HG03354 (cell line): ENCODE measurements around the gene POFUT1.
"Not testable (repeated sequence)": the region's sequence is repeated elsewhere in the genome, so short reads cannot be mapped to it uniquely, and the experiment has no call there.

Source experiments
- ATAC-seq: cut with Tn5 transposase; IDR thresholded peaks from one replicate; pipeline ENCODE4 v1.9.1; 2021; ENCODE audit warnings: mild to moderate bottlenecking; ENCODE audit not compliant: unreplicated experiment, poor library complexity, severe bottlenecking

POFUT1 gene

DNA sequence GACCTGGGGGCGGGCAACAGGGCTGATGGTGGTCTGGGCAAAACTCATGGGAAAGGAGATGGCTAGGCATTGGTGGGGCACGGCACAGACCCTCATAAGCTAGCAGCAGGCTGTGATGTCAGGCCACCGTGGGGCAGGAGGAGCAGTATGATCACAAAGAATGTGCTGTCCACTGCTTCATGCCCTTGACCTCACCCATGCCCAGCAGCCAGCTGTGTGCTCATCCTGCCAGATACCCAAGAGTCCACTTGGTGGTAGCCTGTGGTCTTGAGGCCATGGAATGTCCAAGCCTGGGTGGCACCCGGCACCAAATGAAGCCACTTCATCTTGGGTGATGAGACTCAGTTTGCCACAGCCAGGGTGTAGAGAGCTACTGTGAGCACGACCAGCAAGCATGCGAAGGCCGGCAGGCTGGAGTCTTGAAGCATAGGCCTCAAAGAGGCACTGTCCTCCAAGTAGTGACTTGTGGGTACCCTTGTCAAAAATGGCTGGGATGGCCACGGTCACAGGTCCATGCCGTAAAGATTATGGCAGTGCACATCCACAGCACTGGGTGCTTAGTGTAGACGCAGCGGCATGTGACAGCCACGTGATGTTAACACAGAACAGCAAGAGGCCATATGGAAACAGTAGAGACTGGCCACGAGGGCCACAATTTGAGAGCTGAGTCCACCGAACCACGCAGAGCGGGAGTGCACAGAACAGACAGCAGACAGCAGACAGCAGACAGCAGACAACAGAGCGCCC, 19.1 kb upstream of the POFUT1 start:
- no peak for ATAC-seq

DNA sequence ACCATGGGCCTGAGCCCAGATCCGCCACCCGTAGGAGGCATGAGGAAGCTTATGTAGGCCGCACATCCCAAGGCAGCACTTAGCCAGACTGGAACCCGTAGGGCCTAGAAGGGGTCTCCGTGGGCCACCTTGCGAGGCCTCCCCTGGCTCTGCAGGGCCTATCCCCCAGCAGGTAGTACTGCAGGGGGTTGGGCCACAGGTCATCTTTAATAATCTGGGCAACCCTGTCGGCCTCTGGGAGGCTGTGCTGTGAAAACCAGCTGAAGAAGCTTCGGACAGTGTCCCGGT, 18.6 kb upstream of the POFUT1 start:
- ATAC-seq = no peak

DNA sequence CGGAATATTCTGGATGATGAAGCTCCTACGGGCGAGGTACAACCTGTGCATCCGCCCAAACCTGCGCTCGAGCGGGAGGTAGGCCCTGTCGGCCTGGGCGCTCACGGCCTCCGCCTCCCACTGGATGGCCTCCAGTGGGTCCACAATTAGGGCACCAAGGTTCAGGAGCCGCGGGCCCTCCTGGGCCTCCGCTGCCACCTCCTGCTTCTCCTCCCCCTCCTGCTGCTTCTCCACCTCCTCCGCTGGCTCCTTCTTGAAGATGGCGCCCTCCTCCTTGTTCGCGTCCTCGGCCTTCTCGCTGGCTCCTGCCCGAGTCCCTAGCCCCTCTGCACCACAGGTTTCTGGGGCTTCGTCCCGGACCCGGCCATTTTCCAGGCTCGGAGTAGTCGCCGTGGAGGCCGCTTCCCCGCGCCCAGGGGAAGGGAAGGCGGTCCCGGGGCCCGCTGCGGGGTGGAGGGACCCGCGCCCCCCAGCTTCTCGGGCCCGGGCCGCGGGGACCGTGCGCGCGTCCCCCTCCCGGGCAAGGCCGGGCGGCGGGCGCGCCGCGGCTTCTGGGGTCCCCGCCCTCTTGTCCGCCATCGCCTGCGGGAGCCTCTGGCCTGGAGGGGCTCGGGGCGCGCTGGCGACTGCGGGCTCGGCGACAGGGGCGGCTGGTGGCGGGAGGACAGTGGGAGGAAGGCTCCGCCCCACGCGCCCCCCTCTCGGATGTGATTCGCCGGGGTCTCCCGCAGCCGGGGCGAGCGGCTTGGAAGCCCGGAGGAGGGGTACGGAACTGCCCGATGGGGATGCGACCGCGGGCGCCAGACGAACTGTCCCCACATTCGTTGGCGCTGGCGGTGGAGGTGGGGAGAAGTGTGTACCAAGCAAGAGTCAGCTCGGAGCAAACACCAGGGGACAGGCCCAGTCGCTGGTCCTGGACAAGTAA, 17.7 kb upstream of the POFUT1 start:
- ATAC-seq = no peak

DNA sequence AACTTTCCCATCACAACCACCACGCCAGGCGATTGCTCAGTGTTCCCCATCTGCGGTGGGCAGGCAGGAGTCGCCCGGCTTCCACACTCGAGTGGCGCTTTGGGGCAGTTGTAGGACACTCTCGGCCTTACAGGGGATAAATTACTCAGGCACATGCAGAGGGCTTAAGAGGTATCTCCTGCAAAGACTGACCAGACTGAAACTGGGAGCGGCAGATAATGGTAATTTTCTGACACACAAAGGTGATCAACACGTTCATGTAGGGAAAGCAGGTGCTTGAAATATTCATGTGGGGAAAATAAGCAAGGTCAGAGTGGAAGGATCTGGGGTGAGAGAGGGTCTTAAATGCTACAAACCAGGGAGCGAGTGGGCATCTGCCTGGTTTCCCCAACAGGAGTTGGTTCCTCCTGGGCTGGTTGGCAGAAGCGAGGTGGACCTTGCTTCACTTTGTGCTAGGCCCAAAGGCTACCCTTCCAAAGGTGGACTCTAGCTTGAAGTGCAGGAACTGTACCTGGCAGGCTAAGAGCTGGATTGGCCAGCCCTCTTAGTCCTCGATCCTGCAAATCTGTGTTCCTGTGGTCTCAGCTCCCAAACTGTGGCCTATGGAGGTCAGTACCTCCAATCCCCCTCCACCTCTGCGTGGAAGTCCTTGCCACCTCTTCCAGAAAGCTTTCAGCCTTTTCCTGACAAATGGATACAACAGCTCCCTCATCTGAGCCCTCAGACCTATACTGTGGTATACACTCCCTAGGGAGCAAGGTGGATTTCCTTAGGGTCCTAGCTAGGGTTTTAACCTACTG, 16.9 kb upstream of the POFUT1 start:
- no peak for ATAC-seq

DNA sequence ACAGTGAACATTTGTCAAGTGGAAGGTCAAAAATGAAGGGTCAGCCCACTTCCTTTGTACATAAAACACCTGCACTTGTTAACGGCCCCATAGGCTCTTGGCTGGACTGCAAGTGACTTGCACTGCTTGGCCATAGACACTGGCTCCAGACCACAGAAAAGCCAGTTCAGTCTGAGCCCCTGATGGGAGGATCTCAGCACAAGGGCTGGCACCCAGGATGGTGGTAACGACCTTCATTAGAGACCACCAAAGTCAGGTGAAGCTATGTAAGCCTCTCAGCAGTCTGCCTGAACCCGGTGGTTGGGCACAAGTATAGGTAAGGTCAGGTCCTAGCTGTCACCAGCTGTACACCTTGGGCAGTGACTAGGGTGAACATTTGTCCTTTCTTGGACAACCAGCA, 16.3 kb upstream of the POFUT1 start:
- ATAC-seq = no peak

DNA sequence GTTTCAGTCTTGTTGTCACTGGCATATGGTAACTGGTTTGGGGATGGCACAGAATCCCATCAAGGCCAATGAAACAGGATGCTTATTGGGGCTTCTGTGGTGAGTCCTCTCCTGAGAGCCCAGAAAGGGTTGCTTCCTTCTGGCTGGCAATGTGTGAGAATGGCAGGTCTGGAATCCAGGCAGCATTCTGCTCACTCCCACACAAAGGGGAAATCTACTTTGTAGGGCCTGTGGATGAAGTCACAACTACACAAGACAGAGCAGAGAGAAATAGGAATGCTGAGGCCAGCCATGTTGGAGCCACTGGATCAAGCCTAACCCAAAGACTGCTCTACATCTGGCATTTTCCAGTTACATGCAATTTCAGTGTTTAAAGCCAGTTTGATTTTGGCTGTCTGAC, 15.8 kb upstream of the POFUT1 start:
- ATAC-seq = no peak

DNA sequence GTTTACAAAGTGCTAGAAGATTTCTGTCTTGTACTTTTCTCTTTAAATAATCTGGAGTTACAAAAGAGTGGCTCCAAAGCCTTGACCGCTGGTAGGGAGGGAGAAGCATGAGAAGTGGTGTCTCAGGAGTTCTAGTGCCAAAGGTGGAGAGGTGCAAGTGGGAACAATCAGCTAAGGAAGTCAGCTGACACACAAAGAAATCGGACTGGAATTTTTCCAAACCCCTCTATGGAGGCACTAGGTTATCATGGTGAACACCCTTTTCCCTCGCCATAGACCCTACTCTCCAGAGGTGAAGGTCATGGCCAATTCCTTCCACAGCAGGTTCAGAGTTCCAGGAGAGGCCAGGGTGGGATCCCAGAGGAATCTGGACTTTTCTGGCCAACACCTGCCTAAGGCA, 15.0 kb upstream of the POFUT1 start:
- no peak for ATAC-seq

DNA sequence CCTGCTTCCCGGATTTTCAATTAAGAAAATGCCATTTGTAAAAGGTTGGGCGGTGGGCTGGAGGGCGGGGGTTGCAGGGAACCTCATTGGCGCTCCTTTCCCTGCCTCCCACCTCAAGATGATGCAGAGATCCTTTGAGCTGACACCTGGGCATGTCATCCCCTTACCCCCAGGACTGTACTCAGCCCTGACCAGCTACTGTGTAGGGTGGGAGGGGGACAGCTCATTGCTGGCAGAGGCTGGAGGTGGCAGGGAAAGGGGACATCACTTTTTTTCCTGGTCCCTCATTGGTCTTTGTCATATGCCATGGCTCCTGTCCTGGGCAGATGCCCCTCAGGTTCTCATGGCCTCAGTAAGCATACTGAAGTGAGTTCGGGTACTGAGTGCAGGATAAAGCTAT, 14.3 kb upstream of the POFUT1 start:
- ATAC-seq = not testable (repeated sequence)

DNA sequence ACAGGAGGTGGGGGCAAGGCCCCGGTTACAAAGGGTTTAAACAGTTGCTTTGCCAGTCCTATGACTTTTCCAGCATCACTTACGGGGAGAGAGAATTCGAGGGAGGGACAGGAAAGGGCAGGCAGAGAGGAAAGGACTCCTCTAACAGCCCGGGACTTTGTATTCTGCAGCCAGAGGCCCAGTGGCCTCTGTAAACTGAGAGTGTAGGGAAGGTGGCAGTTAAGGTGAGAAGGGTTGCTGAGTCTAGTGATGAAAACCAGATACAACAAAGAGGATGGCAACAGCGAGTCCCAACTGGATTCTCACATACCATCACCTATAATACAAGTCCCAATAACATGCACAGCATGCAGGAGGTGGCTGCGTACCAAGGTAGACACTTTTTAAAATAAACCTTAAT, 13.7 kb upstream of the POFUT1 start:
- ATAC-seq = no peak

DNA sequence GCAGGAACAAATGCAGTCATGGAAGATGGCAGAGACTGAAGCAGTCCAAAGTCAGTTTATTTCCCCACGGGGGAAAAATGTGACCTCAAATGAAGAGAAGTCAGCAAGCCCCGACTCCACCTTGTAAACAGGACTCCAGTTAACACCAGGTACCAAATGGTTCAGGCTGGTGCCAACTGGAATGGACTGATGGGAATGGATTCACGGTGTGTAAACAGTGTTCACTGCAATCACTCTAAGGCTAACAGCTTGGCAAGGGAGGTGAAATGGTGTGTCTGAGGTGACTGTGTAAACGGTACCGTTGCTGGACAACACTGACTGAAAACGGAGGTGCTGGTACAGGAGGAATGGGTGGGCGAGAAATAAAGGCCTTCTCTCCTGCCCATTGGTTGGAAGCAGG, 12.1 kb upstream of the POFUT1 start:
- ATAC-seq = no peak

DNA sequence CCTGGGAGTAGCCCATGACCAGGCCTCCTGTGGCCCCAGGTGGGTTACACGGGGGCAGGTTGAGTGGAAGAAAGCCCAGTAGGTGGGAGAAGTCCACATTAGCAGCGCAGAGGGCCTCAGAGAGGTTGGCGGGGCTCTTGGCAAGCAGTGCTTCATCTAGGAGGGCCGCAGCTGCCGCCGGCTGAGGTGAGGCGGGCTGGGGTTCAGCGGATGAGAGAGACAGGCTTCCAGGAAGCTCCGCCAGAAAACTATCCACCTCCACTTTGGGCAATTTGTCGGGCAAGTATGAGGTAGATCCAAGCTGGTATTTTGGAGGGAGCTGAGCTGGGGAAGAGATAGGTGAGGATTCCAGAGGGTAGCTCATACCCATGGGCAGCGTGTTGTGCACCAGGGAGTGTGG, 11.1 kb upstream of the POFUT1 start:
- ATAC-seq = not testable (repeated sequence)

DNA sequence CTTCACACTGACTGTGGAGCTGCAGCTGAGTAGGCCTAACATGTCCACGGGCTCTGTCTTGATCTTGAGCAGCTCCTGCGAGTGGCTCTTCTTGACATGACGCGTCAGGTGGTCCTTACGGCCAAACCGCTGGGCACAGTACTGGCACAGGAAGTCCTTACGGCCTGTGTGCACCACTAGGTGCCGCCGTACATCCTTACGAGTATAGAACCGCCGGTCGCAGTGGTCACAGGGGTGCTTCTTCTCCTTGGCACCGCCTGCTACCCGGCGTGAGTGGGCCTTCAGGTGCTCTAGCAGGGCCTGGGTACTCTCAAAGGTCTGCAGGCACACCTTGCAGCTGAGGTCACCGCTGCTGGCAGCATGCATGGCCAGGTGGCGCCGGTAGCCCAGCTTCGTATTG, 10.5 kb upstream of the POFUT1 start:
- not testable (repeated sequence) for ATAC-seq

DNA sequence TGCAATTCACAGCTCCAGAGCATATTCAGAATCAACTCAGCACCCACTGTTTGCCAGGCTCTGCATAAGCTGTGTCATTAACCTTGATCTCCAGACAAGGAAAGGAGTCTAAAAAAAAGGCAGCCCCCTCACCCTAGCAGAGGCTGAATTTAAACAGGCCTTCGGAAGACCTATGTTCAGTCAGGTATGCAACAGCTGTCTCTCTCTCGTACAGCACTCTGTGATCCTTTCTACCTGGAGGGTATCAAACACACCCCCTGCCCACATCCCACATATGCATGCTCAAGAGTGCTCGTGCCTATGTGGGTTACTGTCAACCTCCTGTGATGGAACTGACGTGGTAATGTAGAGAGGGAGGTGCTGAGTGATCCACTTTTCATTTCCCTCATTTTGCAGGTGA, 8.7 kb upstream of the POFUT1 start:
- ATAC-seq = no peak

DNA sequence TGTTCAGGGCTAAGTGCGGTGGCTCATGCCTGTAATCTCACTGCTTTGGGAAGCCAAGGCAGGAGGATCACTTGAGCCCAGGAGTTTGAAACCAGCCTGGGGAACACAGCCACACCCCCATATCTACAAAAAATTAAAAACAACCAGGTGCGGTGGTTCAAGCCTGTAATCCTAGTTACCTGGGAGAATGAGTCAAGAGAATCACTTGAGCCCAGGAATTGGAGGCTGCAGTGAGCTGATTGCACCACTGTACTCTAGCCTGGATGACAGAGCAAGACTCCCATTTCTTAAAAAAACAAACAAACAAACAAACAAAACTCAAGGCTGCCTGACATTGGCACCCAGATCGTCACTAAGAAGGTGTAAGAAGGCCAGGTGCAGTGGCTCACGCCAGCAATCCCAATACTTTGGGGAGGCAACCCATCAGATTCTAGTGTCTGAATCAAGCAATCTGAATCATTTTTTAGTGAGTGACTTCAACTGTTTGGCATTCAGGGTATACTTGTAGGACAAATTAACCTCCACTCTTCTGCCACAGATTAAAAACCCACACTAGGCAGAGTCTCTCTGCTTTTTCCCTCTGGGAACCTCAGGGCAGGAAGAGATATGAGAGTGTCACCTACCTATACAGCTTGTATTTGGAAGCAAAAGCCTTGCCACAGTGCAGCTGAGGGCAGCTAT, 6.2 kb upstream of the POFUT1 start:
- no peak for ATAC-seq

DNA sequence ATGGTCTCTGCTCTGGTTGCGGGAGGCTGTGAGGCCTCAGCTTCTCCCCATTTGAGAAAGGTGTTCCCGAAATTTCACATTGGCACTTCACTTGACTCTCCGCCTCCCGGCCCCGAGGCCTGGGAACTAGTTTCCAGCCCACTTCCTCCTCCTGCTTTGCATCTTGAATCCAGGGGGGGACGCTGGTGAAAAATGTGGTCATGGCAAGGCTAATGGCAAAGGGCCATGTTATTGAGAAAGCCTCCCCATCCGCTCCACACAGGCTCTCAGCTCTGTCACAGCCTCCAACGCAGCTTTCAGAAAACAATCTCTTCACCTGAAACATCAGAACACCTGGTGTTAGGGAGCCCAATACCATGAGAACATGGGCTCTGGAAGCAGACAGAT, 5.7 kb upstream of the POFUT1 start:
- no peak for ATAC-seq

DNA sequence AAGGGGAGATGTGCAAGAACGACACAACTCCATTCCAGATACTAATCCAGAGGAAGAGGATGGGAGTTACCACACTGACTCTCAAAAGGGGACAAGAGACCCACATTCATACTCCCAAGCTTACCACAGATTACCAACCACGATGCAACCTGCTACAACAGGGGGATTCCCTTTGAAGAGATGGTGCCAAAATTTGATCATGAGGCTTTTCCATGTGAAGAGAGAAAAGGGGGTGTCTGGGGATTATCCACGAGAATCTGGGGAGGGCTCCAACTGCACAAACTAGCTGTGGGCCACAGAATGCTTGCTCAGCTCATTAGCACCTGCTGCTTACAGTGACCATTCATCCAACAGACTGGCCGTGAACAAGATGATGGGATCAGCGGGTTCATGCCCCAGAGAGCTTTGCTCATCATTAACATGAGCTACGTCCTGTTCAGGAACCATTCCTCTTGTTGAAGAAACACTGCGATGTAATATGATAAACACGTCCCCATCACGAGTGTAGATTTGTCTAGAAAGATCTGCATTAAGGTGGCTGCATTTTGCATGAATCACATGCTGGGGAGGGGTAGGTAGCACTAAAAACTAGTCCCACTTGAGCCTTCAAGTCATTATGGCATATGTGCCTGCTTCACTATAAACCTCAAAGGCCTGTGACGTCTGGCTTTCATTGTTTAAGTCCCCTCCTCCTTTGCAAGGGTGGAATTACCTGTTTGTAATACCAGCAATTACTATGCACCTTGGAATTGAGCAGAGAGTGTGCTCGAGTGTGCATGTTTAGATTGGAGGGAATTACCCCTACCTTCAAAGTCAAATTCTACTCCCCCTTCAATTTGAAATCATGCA, 4.1 kb upstream of the POFUT1 start:
- no peak for ATAC-seq

DNA sequence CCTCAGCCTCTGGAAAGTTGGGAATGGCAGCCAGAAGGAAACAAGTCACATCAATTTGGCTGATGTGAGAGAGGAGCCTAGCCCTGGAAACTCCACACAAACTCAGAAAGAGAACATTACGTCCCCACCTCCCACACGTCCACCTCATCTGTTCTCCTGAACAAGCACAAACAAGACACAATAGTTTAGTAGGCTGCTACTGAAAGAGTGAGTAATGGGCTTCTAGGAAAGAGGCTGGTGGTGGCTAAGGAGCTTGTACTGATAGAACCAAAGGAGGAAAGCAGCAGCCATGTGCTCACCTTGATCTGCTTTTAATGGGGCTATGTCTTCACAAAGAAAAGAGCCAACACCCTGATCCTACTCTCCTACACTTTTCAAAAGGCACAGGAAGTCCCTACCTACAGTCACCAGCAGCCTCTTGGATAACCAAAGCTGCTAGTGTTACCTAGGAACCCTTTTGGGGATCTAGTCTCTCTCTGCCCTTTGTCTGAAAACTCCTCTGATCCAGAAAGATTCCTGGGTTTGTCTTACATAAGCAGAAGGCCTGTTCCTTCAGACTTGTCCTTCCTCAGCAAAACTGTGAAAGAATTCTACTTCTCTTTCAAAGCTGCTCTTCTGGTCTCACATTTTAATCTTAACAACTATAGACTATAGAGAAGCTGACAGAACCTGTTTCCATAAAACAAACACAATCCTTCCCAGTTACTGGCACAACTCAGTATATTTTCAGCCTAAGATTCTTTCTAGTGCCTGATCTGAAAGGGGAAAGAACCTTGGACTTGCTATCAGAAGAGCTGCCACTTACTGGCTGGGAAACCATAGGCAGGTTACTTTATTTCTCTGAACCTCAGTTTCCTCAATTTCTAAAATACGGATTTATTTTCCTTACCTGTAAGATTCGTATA, 3.2 kb upstream of the POFUT1 start:
- no peak for ATAC-seq

DNA sequence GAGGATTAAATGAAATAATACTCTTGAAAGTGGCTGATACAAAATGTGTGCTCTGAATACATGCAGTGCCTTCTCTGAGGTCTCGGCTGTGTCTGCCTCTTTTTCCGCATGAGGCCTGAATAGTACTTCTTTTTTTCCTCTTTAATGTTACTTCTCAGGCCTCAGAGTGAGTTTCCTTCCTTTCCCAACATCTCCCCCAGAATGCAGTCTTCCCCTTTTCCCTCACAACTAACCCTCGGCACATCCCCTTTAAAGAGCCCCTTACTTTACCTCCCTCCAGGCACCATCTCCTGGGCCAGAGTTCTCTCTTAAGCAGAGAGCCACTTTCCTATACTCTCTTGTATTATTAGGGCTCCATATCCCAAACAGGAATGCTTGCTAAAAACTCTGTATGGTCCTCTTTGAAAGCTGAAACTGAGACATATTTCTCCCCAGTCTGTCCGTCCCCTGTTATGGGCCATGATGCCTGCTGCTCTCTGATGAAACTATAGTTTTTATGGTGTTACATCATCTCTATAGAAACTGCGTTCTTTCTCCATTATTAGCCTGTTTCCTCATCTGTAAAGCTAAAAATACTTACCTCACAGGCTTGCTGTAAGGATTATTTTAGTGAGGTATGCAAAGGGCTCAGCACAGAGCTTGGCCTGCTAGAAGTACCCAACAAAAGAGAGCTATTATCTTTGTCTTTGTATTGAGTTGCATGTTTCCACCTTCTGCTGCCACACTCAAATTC, 2.4 kb upstream of the POFUT1 start:
- no peak for ATAC-seq
